ENCODE data around the gene ATP6V0C.
"Not testable (repeated sequence)": the region's sequence is repeated elsewhere in the genome, so short reads cannot be mapped to it uniquely, and the experiment has no call there.

ATP6V0C gene

GRCh38 chr16:2543771-2544170 lies 30.0 kb downstream of the ATP6V0C start:
- DNase-seq (ENCODE audit: low read depth in 2 of 2): not testable (repeated sequence)

DNA sequence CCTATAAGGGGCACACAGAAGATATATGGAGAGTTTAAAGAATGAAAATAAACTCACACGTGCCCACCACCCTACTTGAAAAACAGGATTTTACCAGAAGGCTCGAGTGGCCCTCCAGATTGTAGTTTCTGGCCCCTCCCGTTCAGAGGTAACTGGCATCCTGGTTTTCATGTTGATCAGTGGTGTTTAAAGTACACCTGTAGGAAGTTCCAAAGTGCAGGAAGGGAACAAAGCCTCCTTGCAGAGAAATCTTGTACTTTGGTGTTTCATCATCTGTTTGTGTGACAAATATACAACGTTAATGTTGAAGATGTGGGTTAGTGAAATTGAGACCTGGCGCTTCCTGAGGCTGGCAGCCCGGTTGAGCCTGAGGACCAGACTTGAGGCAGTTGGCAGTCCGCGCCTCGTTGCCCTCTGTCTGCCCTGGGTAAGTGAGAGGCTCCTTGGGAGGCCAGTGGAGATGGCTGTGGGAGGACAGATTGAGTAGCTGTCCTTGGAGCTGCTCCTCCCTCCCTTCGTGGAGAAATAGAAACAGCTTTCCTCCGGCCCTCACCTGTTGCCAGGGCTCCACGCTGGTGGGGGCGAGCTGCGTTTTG lies 36.6 kb downstream of the ATP6V0C start:
- DNase-seq (ENCODE audit: low read depth in 2 of 2): not testable (repeated sequence)

DNA sequence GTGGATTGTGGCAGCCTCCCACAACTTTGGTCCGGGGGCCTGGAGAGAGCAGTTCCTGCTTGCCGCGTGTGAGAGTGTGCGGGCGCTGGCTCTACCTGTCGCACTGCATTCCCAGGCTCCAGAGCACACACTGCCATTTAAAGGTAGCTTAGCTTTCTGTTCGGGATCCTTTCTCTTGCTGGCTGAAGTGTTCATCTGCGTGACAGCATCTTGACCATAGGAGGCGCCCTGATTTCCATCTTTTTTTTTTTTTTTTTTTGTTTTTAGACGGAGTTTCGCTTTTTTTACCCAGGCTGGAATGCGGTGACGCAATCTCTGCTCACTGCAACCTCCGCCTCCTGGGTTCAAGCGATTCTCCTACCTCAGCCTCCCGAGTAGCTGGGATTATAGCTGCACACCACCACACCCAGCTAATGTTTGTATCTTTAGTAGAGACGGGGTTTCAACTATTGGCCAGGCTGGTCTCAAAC lies 37.7 kb downstream of the ATP6V0C start:
- DNase-seq (ENCODE audit: low read depth in 2 of 2): not testable (repeated sequence)

- DNase-seq (ENCODE audit: low read depth in 2 of 2): not testable (repeated sequence)
Measured at GRCh38 chr16:2554709-2555425, 41.1 kb downstream of the ATP6V0C start.

GRCh38 chr16:2557150-2557549 lies 43.4 kb downstream of the ATP6V0C start:
- not testable (repeated sequence) for DNase-seq (ENCODE audit: low read depth in 2 of 2)

GRCh38 chr16:2560131-2560797 lies 46.5 kb downstream of the ATP6V0C start:
- not testable (repeated sequence) for DNase-seq (ENCODE audit: low read depth in 2 of 2)

GRCh38 chr16:2560798-2561133 lies 47.0 kb downstream of the ATP6V0C start:
- peak; percentile 38 to 53 for DNase-seq (ENCODE audit: low read depth in 2 of 2)

GRCh38 chr16:2567506-2567905 lies 53.8 kb downstream of the ATP6V0C start:
- DNase-seq (ENCODE audit: low read depth in 2 of 2): not testable (repeated sequence)

- DNase-seq (ENCODE audit: low read depth in 2 of 2): not testable (repeated sequence)
Measured at GRCh38 chr16:2568573-2568972, 54.8 kb downstream of the ATP6V0C start.
